HG02798 (cell line): ENCODE data around the gene CSNK2A1.

Source experiments
- ATAC-seq: cut with Tn5 transposase; IDR thresholded peaks from one replicate; pipeline ENCODE4 v1.9.1; 2021; ENCODE audit warnings: mild to moderate bottlenecking; ENCODE audit not compliant: unreplicated experiment, poor library complexity

CSNK2A1 gene

DNA sequence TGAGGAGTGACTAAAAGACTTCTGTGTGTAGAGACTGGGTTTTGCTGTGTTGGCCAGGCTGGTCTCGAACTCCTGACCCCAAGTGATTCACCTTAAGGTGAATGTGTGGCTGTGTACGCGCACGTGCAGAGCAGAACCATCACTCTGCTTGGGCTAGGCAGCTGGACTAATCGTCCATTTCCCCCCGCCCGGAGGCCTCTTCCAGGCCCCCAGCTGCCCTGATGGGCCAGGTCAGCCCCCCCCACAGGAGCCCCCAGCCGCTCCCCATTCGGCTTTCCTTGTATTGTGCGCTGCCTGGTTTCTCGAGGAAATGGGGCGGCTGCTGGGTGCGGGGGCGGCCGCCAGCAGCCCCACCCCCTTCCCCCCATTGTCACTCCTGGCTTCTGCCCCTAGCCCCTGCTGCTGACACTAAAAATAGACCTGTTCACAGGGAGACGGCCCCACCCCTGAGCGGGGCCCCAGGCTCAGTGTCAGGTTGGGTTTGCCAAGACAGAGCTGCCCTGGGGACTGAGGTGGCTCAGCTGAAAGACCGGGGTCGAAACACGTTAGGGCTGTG lies 24.6 kb upstream of the CSNK2A1 start:
- ATAC-seq = no peak

DNA sequence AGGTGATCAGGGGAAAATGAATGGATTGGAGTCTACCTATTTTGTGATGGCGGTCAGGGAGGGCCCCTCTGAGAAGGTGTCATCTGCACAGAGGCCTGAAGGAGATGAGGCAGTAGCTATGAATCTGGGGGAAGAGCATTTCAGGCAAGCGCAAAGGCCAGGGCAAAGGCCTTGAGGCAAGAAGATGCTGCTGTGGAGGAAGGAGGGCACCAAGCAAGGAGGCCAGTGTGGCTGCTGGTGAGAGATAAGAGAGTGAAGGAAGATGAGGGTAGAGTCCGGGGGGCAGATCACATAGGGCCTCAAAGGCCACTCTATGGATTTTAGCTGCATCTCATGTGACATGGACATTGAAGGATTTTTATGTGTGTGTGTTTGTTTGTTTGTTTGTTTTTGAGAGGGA lies 20.6 kb upstream of the CSNK2A1 start:
- no peak for ATAC-seq

DNA sequence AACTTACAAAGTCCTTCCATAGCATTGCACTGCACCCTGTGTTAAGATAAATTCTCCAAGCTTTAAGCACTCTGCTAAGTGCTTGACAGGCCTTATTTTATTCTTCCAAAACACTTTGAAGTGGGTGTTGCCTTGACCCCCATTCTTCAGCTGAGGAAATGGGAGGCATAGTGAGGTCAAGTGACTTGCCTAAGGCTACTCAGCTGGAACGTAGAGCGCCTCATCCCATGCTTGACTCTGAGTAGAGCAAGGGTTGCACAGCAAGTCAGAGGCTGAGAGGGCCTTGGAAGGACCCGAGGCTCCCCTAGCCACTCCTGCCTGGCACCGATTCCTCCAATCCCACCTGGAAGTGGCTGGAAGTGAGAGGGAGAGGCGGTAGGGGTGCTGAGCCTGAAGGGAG lies 19.6 kb upstream of the CSNK2A1 start:
- no peak for ATAC-seq

DNA sequence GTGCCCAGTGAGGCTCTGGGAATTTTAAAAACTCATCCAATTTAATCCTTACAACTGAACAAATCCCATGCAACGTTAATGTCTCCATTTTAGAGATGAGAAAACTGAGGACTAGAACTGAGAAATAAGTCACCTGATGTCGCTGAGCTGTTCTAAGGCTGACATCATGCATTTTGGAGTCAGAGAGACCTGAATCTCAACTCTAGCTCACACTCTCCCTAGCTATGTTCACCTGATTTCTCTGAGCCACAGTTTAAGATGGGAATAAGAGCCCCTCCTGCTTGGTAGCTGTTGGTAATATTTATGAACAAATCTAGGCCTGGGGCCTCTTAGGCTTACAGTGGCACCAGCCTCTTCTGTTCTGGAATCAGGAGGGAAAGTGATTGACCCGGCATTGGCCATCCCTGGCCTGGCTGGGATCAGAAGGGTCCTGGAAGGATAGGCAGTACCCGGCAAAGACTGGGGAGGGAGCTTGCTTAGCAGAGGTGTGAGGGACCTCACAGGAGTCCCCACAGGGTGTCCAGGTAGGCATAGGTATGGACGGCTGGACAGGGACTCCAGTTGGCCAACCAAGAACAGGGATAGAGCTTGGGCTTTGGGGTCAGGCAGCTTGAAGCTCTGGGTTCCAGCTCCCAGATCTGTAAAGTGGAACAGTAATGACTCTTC lies 18.8 kb upstream of the CSNK2A1 start:
- no peak for ATAC-seq

DNA sequence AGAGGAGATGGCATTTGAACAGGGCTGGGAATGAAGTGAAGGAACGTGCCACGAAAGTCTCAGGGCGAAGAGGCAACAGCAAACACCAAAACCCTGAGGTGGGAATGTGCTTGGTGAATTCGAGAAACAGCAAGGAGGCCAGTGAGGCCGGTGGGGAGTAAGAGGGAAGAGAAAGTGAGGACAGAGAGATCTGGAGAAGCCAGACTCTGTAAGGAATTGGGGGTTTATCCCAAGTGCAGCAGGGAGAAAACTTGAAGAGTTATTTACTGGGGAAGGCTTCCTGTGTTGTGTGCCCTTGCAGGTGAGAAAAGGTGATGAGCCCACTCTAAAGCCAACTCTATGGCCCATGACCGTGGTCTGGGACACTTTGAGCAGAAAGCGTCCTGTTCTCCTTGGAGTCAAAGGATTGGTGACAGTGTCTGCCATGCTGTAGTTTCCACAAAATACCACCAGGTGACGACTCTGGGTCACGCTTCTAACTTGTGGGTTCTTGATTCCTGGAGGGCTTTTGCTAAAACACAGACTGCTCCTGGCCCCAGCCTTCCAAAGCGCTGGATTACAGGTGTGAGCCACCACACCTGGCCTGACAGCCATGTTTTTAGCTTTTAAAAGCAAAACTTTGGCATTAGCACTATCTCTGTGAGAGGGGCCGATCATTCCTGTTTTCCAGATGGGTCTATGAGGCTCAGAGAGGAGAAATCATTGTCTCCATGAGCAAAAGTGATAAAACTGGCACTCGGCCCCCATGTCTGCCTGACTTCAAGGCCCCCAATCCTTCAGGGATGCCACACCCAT lies 18.0 kb upstream of the CSNK2A1 start:
- peak; percentile 51 for ATAC-seq

DNA sequence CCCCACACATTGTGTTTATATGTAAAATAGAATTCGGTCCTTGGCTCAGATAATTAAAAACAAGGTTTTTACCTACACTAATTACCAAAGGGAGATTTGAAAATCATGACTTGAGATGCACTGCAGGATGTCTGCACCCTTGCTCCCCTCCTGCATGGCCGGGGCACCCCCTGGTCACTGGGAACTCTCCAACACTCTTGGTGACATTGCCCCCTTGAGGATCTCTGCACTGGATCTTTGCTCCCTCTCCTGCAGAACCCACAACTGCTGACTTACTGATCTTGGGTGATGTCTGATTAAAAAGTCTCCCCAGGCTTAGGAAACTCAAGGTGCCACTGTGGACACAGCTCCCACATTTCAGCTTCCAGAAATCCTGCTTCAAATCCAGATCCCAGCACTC lies 17.1 kb upstream of the CSNK2A1 start:
- no peak for ATAC-seq

DNA sequence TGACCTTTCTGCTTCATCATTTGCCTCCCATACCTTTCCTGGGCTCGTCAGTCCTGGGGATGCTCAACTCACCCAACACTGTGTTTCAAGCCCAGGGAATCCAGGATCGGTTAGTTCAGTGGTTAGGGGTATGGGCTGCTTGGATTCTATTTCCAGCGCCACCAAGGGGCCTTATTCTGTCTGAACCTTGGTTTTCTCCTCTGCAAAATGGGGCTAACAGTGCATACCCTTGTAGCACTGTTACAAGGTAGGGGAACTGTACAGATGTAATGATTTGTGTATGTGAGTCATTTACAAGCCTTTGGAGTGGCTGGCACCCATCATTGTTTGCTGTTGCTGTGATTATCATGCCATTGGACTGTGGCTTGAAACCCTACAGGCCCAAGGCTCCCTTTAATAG lies 14.5 kb upstream of the CSNK2A1 start:
- ATAC-seq = no peak

DNA sequence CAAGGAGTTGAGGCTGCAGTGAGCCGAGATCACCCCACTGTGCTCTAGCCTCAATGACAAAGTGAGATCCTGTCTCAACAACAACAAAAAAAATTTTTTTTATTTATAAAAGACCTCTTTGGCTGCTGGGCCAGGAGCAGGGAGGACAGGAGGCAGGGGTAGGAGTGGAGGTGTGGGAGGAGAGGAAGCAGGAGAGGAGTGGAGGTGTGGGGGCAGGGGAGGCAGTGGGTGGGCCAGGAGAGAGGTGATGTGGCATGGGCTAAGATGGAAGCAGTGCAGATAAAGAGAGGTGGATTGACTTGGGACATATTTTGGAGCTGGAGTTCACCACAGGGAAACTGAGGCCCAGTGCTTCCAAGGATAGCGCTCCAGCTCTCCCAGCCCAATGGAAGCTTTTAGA lies 13.4 kb upstream of the CSNK2A1 start:
- no peak for ATAC-seq

DNA sequence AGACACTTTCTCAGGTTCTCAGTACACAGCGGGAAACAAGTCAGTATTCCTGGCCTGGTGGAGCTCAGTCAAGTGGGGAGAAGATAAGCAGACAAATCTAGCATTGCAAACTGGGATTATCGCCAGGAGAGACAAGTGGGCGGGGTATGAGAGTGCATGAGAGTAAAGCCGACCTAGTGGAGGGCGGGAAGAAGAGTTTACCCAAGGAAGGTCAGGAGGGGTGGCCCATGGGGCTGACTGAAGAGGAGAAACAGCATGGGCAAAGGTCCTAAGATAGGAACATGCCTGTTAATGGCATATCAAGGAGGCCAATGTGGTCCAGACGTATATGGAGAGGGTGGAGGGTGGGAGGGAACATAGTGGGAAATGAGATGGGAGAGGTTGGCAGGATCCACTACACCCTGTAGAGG lies 12.4 kb upstream of the CSNK2A1 start:
- ATAC-seq = no peak

DNA sequence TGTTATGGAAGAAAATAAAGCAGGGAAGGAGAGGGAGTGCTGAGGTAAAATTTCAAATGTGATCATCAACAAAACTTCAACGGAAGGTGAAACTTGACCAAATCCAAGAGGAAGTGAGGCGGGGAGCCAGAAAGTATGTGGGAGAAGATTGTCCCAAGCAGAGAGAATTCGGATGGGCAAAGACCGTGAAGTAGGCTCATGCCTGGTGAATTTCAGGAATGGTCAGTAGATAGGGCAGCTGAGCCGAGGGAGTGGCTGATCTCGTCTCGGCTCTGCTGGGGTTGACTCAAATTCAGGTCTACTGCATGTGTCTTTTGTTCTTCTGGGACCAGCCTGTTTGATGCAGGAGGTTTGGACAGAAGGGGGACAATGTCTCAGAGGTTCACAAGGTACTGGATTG lies 7.0 kb upstream of the CSNK2A1 start:
- no peak for ATAC-seq

DNA sequence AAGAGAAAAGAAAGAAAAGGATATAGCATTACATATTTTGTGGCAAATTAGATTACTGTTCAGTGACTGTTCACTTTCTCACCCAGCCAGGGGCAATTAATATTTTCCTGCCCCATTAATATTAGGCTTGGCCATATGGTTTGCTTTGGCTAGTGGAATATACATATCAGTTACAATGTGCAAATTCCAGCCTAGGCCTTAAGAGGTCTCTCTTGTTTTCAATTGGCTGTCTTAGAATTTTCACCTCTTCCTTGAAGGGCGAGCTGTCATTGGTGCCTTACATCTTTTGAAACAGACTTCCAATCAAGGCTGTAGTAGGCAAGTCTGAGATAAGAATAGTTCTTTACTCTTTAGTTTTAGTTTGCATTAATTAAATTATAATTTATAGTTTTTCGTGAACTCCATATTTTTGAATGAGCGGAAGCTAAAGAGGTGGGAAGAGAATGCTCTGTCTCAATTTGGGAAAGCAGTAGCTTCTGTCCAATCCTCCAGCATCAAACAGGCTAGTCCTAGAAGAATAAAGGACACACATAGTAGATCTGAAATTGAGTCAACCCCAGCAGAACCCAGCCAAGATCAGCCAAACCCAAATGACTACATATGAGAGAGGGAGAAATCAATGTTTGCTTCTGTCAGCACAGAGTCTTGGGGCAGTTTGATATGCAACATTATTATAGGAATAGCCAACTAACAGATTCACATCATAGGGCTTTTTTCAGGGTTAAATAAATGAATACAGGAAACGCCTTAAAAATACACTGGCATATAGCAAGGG lies 6.3 kb upstream of the CSNK2A1 start:
- ATAC-seq = no peak

DNA sequence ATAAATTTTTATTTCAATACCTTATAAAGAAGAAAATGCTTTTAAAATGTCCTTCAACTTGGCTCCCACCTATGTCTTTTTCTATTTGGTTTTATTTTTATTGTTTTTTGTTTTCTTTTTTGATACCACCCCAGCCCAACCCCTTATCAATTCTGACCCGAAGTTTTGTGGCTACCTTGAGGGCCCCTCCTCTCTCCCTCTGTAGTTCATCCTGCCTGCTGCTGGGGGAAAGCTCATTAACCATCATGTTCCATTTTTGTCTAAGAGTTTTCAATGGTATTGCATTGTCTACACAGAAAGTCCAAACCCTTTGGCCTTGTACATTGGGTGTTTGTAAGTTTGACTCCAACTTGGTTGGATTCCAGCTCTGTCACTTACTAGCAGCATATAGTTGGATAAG lies 5.3 kb upstream of the CSNK2A1 start:
- no peak for ATAC-seq

DNA sequence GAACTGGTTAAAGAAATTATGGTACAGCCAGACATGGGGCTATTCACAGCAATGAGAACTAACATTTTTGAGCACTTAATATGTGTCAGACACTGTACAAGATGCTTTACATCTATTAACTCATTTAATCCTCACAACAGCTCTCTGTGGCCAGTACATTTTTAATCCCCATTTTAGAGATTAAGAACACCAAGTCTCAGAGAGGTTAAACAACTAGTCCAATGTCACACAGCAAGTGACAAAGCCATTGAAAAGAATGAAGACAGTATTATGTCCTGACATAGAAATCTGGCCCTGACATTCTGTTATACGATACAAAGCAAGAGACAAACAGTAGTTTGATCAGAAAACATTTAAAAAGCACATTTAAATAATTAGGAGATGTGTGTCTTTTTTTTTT lies 3.8 kb upstream of the CSNK2A1 start:
- no peak for ATAC-seq

DNA sequence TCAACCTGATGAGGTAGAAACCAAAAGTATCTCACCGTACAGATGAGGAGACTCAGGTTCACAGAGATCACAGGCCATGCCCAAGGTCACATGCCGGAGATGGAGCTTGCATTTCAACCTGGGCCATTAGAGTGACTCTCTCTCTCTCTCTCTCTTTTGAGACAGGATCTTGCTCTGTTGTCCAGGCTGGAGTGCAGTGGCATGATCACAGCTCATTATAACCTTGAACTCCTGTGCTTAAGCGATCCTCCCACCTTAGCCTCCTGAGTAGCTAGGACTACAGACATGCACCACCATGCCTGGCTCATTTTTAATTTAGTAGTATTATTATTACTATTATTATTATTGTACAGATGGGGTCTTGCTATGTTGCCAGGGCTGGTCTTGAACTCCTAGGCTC lies 2.8 kb upstream of the CSNK2A1 start:
- no peak for ATAC-seq

DNA sequence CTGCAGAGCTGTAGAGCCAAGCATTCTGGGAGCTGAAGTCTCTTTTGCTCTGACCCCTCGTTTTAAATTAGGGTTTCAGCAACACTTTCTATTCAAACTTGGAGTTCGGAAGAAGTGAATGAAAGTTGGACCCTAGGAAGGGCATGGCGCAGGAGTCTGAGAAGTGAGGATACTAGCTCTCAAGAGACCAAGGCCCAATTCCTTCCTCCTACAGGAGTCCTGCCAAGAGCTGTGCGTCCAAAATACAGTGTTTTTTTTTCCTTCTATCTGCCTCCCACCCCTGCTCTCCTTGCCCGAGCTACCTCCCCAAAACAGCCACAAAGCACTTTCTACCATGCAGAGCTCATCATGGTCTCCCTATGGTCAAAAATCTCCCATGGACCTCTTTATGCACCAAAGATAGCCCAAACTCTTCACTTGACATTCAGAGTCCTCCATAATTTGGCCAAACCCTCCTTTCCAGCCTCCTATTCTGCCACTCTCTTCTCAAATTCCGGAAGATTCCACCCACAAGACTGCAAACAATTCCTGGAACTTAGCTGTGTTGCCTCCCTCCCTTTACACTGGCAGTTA lies 649 bp upstream of the CSNK2A1 start:
- no peak for ATAC-seq

DNA sequence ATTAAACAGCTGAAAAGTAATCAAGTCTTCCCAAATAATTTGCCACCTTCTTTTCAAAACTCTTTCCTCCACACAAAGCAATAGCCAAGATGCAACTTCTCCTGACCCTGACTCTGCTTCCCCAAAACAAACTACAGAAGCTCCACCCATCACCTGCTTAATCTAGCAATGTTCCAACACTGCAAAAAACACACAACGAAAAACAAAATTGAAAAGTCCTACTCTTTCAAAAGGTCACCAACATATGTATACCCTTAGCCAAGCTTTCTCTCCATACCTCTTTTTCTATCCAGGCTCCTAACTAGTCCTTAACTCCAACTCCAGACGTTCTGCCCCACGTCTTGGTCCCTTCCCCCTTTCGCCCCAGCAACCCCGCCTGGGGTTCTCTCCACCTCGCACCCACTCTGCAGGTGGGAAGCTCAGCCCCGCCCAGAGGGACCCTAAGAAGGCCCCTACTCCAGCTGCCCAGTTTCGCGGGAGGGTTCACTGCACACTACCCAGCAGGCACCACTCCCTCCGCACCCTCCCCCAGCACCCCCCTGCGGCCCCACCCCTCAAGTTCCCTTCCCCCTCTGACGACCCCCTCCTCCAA lies 717 bp downstream of the CSNK2A1 start:
- no peak for ATAC-seq

DNA sequence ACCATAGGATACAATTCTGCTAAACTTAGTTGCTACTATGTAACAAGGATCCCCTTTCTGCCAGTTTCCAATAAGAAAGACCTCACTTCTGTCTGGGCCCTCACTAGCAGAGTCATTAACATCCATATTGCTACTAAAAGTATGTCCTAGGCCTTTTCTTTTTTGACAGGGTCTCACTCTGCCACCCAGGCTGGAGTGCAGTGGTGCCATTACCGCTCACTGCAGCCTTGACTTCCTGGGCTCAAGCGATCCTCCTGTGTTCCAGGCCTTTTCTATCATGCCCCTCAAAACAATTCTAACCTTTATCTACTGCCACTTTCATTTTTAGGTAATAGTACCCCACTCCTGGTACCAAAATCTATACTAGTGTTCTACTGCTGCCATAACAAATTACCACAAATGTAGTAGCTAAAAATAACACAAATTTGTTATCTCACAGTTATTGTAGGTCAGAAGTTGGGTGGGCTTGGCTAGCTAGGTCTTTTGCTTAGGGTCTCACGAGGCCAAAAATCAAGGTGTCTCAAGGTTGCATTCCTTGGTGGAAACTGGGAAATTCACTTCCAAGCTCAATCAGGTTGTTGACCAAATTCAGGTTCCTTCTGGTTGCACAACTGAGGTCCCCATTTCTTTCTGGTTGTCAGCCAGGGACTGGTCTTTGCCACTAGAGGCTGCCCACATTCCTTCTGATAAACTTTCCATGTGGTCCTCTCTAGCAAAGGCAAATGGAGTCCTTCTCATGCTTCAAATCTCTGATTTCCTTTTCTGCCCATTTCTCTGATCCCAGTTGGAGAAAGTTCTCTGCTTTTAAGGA lies 3.0 kb downstream of the CSNK2A1 start:
- ATAC-seq = no peak

DNA sequence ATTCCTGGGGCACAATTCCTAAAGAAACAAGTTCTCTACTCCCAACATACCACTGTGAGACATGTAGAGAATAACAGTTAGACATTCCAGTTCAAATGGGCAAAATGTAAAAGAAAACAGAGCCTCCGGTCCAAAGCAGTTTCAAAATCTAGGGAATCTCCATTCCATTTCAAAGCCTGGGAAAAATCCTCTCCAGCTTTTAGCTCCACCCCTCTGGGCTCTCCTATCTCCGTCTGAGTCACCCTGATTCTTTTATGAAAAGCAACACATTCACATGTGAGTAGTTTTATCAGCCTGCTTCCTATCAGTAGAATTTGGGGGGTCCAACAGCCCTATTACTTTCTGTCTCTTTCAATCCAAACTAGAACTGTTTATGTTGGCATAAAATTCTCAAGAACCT lies 3.7 kb downstream of the CSNK2A1 start:
- ATAC-seq = no peak

DNA sequence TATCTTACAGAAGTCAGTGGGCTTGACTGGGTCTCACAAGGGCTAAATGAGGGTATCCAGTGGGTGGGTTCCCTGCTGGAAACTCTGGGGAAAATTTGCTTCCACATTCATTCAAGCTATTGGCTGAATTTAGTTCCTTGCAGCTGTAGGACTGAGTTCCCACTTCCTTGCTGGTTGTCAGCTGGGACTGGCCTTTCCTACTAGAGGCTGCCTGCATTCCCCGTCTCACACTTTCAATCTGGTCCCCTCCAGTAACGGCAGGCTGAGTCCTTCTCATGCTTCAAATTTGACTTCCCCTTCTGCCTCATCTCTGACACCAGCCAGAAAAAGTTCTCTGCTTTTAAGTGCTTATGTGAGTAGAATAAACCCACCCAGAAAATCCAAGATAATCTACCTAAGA lies 4.4 kb downstream of the CSNK2A1 start:
- ATAC-seq = no peak

DNA sequence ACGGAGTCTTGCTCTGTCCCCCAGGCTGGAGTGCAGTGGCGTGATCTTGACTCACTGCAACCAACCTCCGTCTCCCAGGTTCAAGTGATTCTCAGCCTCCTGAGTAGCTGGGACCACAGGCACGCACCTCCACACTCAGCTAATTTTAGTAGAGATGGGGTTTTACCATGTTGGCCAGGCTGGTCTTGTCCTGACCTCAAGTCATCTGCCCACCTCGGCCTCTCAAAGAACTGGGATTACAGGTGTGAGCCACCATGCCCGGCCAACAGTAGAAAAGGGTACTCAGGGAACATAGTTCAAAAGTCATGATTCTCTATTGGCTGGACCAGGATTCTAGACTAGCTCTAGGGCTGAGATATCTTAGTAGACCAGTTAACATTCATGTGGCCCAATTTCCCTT lies 5.6 kb downstream of the CSNK2A1 start:
- ATAC-seq = no peak
